Testis (tissue), 2 donors: ENCODE measurements around the gene DRC7.

Experiments used
- POLR2A ChIP-seq: fragments of 450-650 bp; IDR thresholded peaks from one replicate; pipeline ENCODE4 v1.6.1; 2017; ENCODE audit warnings: antibody characterized with exemption, mild to moderate bottlenecking, moderate library complexity
- TF ChIP-seq, protein P1 (sequence below), 3 experiments: fragments of 450-650 bp in 2 of 3; fragments of 200-600 bp in 1 of 3; sonication (generic) in 1 of 3; IDR thresholded peaks; one replicate each; pipeline ENCODE4 v1.5.1; 2016 to 2019; ENCODE audit warnings: antibody characterized with exemption in 3 of 3, mild to moderate bottlenecking in 2 of 3, moderate library complexity in 1 of 3

GRCh38 chr16:57699899-57700298 lies 5.3 kb downstream of the DRC7 start:
- TF ChIP-seq, protein P1, sequence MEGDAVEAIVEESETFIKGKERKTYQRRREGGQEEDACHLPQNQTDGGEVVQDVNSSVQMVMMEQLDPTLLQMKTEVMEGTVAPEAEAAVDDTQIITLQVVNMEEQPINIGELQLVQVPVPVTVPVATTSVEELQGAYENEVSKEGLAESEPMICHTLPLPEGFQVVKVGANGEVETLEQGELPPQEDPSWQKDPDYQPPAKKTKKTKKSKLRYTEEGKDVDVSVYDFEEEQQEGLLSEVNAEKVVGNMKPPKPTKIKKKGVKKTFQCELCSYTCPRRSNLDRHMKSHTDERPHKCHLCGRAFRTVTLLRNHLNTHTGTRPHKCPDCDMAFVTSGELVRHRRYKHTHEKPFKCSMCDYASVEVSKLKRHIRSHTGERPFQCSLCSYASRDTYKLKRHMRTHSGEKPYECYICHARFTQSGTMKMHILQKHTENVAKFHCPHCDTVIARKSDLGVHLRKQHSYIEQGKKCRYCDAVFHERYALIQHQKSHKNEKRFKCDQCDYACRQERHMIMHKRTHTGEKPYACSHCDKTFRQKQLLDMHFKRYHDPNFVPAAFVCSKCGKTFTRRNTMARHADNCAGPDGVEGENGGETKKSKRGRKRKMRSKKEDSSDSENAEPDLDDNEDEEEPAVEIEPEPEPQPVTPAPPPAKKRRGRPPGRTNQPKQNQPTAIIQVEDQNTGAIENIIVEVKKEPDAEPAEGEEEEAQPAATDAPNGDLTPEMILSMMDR (IDR thresholded peaks at IDR 0.05) = no peak
- TF ChIP-seq POLR2A = no peak
